Keratinocyte (primary cell): ENCODE data around the gene FHOD1. TPM values are rescaled to one million over a fixed set of nuclear protein-coding genes. Genes with fewer than 3 reads are reported as not detected.

Experiments
- DNase-seq: peaks from one replicate; pipeline ENCODE4 v3.0.0-alpha.2; 2011; ENCODE audit warnings: low read depth, missing footprints, low spot score
- FAIRE-seq: peaks from 2 replicates; lab custom pipeline; 2011; peaks lifted over from hg19 to GRCh38; lab: Jason Lieb, UNC
- H2AFZ ChIP-seq: 2 replicates; pipeline ENCODE4 v1.6.0; 2012; ENCODE audit warnings: low read length, control low read depth, inconsistent platforms; ENCODE audit not compliant: control insufficient read depth
- H3K27ac ChIP-seq: 2 replicates; pipeline ENCODE4 v1.5.1; 2011; ENCODE audit warnings: low read length; ENCODE audit not compliant: control insufficient read depth, insufficient read depth
- H3K27me3 ChIP-seq: 3 replicates; pipeline ENCODE4 v1.6.0; 2011; ENCODE audit warnings: low read length; ENCODE audit not compliant: control insufficient read depth, insufficient read depth; ENCODE audit errors: extremely low read depth
- H3K36me3 ChIP-seq, 2 experiments: 2 replicates in 1 of 2; 3 replicates in 1 of 2; pipeline ENCODE4 v1.5.1; 2011; ENCODE audit warnings: low read length in 2 of 2, mild to moderate bottlenecking in 1 of 2; ENCODE audit not compliant: control insufficient read depth in 2 of 2, insufficient read depth in 2 of 2; ENCODE audit errors: extremely low read depth in 1 of 2
- H3K4me1 ChIP-seq: 3 replicates; pipeline ENCODE4 v1.5.1; 2011; ENCODE audit warnings: low read length; ENCODE audit not compliant: control insufficient read depth, insufficient read depth; ENCODE audit errors: extremely low read depth
- H3K4me2 ChIP-seq: 3 replicates; pipeline ENCODE4 v1.6.0; 2011; ENCODE audit warnings: low read depth, low read length; ENCODE audit not compliant: control insufficient read depth, insufficient read depth; ENCODE audit errors: extremely low read depth
- H3K4me3 ChIP-seq, 3 experiments: fragments of 200-600 bp in 1 of 3; sonication (generic) in 1 of 3; 2 replicates in 2 of 3; 3 replicates in 1 of 3; pipeline ENCODE4 v1.5.1; 2011 to 2016; ENCODE audit warnings: low read length in 3 of 3, mild to moderate bottlenecking in 3 of 3, control low read depth in 2 of 3, inconsistent platforms in 1 of 3, low read depth in 1 of 3, mixed read lengths in 1 of 3, mixed run types in 1 of 3, moderate library complexity in 1 of 3; ENCODE audit not compliant: control insufficient read depth in 2 of 3, insufficient read depth in 2 of 3; ENCODE audit errors: extremely low read depth in 1 of 3
- H3K79me2 ChIP-seq: 2 replicates; pipeline ENCODE4 v1.6.0; 2012; ENCODE audit warnings: low read length; ENCODE audit not compliant: control insufficient read depth, insufficient read depth
- H3K9ac ChIP-seq: 3 replicates; pipeline ENCODE4 v1.6.0; 2011; ENCODE audit warnings: low read length; ENCODE audit not compliant: control insufficient read depth, insufficient read depth; ENCODE audit errors: extremely low read depth
- H3K9me1 ChIP-seq: 3 replicates; pipeline ENCODE4 v1.6.0; 2011; ENCODE audit warnings: low read length; ENCODE audit not compliant: control insufficient read depth, insufficient read depth; ENCODE audit errors: extremely low read depth
- H3K9me3 ChIP-seq: 2 replicates; pipeline ENCODE4 v1.5.1; 2012; ENCODE audit warnings: low read depth, low read length; ENCODE audit not compliant: control insufficient read depth
- H4K20me1 ChIP-seq: 3 replicates; pipeline ENCODE4 v1.6.0; 2011; ENCODE audit warnings: low read length; ENCODE audit not compliant: control insufficient read depth, insufficient read depth; ENCODE audit errors: extremely low read depth
- EZH2 ChIP-seq: IDR thresholded peaks from one replicate; pipeline ENCODE4 v1.6.1; 2012; ENCODE audit warnings: inconsistent platforms, mild to moderate bottlenecking, low read length, moderate library complexity
- dilution Hi-C: fragments of 300-500 bp; cut with MboI; formaldehyde crosslinking; loops from one replicate; pipeline ENCODE4 v1.7.0; 2020; ENCODE audit warnings: low sequenced_read_pairs; ENCODE audit not compliant: extremely low pct_ligation_motif_present
- polyA plus RNA-seq, 5 experiments: library from polyadenylated mRNA; depleted of rRNA in 3 of 5; stranded (reverse) in 3 of 5; stranded (forward) in 1 of 5; unstranded in 1 of 5; fragments of >200 nt; gene quantifications; 1 replicate in 1 of 5; 2 replicates in 3 of 5; 3 replicates in 1 of 5; pipeline versions ENCODE4 v1.2.1 to v1.2.3, GENCODE V29; 2011 to 2012; ENCODE audit warnings: missing spikeins in 2 of 5, low read depth in 1 of 5, low replicate concordance in 1 of 5
- TF ChIP-seq, protein P1 (sequence below), 3 experiments: IDR thresholded peaks in 1 of 3; conservative IDR thresholded peaks in 1 of 3; optimal IDR thresholded peaks in 1 of 3; 2 replicates in 2 of 3; 3 replicates in 1 of 3; pipeline versions ENCODE3 to v1.5.1; 2011; ENCODE audit warnings: low read length in 3 of 3, mild to moderate bottlenecking in 3 of 3, moderate library complexity in 2 of 3, control low read depth in 1 of 3, inconsistent platforms in 1 of 3; ENCODE audit not compliant: insufficient read depth in 2 of 3; ENCODE audit errors: extremely low read depth in 1 of 3

The FHOD1 gene
- polyA plus RNA-seq, 1 donor (not counting 4 experiments of a cell fraction or from before 2014, with no cell fraction given): 29.4 TPM

- Histone ChIP-seq H3K9me3 (no peaks in the 10 kb centered on the region), H3K36me3 (peaks cover 29 to 48% of the 10 kb centered on the region in 2 experiments), H3K4me2 (no peak overlapping the region), H3K4me3 (no peak overlapping the region), H3K27me3 (no peaks in the 10 kb centered on the region), H2AFZ (no peak overlapping the region), H3K9ac (no peak overlapping the region), H3K79me2 (peaks cover 52% of the 10 kb centered on the region), H3K9me1 (peaks cover 3% of the 10 kb centered on the region), H4K20me1 (peaks cover 4% of the 10 kb centered on the region), H3K4me1 (peaks cover 34% of the 10 kb centered on the region), H3K27ac (no peak overlapping the region)
- no peak for DNase-seq
- no peak for FAIRE-seq
- TF ChIP-seq, protein P1, sequence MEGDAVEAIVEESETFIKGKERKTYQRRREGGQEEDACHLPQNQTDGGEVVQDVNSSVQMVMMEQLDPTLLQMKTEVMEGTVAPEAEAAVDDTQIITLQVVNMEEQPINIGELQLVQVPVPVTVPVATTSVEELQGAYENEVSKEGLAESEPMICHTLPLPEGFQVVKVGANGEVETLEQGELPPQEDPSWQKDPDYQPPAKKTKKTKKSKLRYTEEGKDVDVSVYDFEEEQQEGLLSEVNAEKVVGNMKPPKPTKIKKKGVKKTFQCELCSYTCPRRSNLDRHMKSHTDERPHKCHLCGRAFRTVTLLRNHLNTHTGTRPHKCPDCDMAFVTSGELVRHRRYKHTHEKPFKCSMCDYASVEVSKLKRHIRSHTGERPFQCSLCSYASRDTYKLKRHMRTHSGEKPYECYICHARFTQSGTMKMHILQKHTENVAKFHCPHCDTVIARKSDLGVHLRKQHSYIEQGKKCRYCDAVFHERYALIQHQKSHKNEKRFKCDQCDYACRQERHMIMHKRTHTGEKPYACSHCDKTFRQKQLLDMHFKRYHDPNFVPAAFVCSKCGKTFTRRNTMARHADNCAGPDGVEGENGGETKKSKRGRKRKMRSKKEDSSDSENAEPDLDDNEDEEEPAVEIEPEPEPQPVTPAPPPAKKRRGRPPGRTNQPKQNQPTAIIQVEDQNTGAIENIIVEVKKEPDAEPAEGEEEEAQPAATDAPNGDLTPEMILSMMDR (optimal IDR thresholded peaks at IDR 0.05 in 1 of 3, IDR thresholded peaks at IDR 0.05 in 1 of 3, conservative IDR thresholded peaks at IDR 0.05 in 1 of 3; ENCODE audit: extremely low read depth in 1 of 3, insufficient read depth in 2 of 3, low read length in 3 of 3): no peak
- no peak for TF ChIP-seq EZH2
- dilution Hi-C loops: no loop called here
Measured at GRCh38 chr16:67195676-67196075, 51.6 kb downstream of the FHOD1 start.

- Histone ChIP-seq H3K4me3 (no peak overlapping the region), H3K4me2 (no peak overlapping the region), H3K9me1 (peaks cover 2% of the 10 kb centered on the region), H4K20me1 (peaks cover 4% of the 10 kb centered on the region), H3K79me2 (peaks cover 44% of the 10 kb centered on the region), H3K9me3 (no peaks in the 10 kb centered on the region), H2AFZ (no peak overlapping the region), H3K36me3 (peaks cover 27 to 48% of the 10 kb centered on the region in 2 experiments), H3K9ac (no peak overlapping the region), H3K27me3 (no peaks in the 10 kb centered on the region), H3K4me1 (peaks cover 30% of the 10 kb centered on the region), H3K27ac (no peak overlapping the region)
- DNase-seq (no peak), FAIRE-seq (no peak)
- dilution Hi-C loops: no loop called here
- TF ChIP-seq, protein P1 (optimal IDR thresholded peaks at IDR 0.05 in 1 of 3, IDR thresholded peaks at IDR 0.05 in 1 of 3, conservative IDR thresholded peaks at IDR 0.05 in 1 of 3; ENCODE audit: extremely low read depth in 1 of 3, insufficient read depth in 2 of 3, low read length in 3 of 3): no peak
- no peak for TF ChIP-seq EZH2
Measured at GRCh38 chr16:67194260-67194659, 53.0 kb downstream of the FHOD1 start.
